Mononuclear cell (primary cell): ENCODE results near the gene GHRH. TPM values are rescaled to one million over a fixed set of nuclear protein-coding genes. Genes with fewer than 3 reads are reported as not detected.

Source experiments
- H3K27me3 ChIP-seq: 2 replicates; pipeline ENCODE4 v1.6.0; 2011; ENCODE audit warnings: low read length, control low read depth; ENCODE audit not compliant: insufficient read depth
- H3K4me1 ChIP-seq: 2 replicates; pipeline ENCODE4 v1.5.1; 2011; ENCODE audit warnings: mild to moderate bottlenecking, low read length, control low read depth; ENCODE audit not compliant: insufficient read depth
- H3K4me3 ChIP-seq: 2 replicates; pipeline ENCODE4 v1.5.1; 2011; ENCODE audit warnings: mild to moderate bottlenecking, low read length, moderate library complexity
- H3K9me3 ChIP-seq: 2 replicates; pipeline ENCODE4 v1.5.1; 2011; ENCODE audit warnings: low read depth, mild to moderate bottlenecking, control low read depth, low read length
- total RNA-seq: library from RNA; depleted of rRNA; stranded (reverse); fragments of >200 nt; gene quantifications from one replicate; pipeline ENCODE4 v1.2.3, GENCODE V29; 2012

Gene GHRH
- total RNA-seq, 1 donor, result not detected

GRCh38 chr20:37259031-37259430 is 2.6 kb downstream of the GHRH start:
- Histone ChIP-seq H3K4me1 (no peaks in the 10 kb centered on the region), H3K27me3 (no peaks in the 10 kb centered on the region), H3K9me3 (no peaks in the 10 kb centered on the region), H3K4me3 (no peak overlapping the region)

GRCh38 chr20:37257988-37258387 is 3.6 kb downstream of the GHRH start:
- no peaks in the 10 kb centered on the region for H3K9me3 ChIP-seq
- H3K4me1 ChIP-seq, result no peaks in the 10 kb centered on the region
- H3K27me3 ChIP-seq, result no peaks in the 10 kb centered on the region
- no peak overlapping the region for H3K4me3 ChIP-seq

- Histone ChIP-seq H3K4me3 (no peak overlapping the region), H3K9me3 (no peaks in the 10 kb centered on the region), H3K4me1 (no peaks in the 10 kb centered on the region), H3K27me3 (no peaks in the 10 kb centered on the region)
These were observed 4.1 kb downstream of the GHRH start for GRCh38 chr20:37257530-37257929.

GRCh38 chr20:37256286-37256685 is 5.3 kb downstream of the GHRH start:
- H3K27me3 ChIP-seq, result no peaks in the 10 kb centered on the region
- no peak overlapping the region for H3K4me3 ChIP-seq
- H3K4me1 ChIP-seq, result no peaks in the 10 kb centered on the region
- H3K9me3 ChIP-seq, result no peaks in the 10 kb centered on the region

GRCh38 chr20:37254114-37254878 is 7.3 kb downstream of the GHRH start:
- H3K9me3 ChIP-seq, result no peaks in the 10 kb centered on the region

GRCh38 chr20:37253087-37253486 is 8.5 kb downstream of the GHRH start:
- no peaks in the 10 kb centered on the region for H3K27me3 ChIP-seq

More at GRCh38 chr20:37254114-37254878, 7.3 kb downstream of the GHRH start:
- no peaks in the 10 kb centered on the region for H3K27me3 ChIP-seq
- H3K4me3 ChIP-seq, result no peak overlapping the region
- no peaks in the 10 kb centered on the region for H3K4me1 ChIP-seq

GRCh38 chr20:37251825-37252477 is 9.7 kb downstream of the GHRH start:
- H3K27me3 ChIP-seq, result no peaks in the 10 kb centered on the region
- no peaks in the 10 kb centered on the region for H3K9me3 ChIP-seq
- no peak overlapping the region for H3K4me3 ChIP-seq
- no peaks in the 10 kb centered on the region for H3K4me1 ChIP-seq

More at GRCh38 chr20:37253087-37253486, 8.5 kb downstream of the GHRH start:
- H3K4me1 ChIP-seq, result no peaks in the 10 kb centered on the region
- H3K9me3 ChIP-seq, result no peaks in the 10 kb centered on the region
- no peak overlapping the region for H3K4me3 ChIP-seq

- no peaks in the 10 kb centered on the region for H3K27me3 ChIP-seq
- no peak overlapping the region for H3K4me3 ChIP-seq
- no peaks in the 10 kb centered on the region for H3K9me3 ChIP-seq
- H3K4me1 ChIP-seq, result no peaks in the 10 kb centered on the region
These were observed 12.3 kb downstream of the GHRH start for GRCh38 chr20:37249304-37249703.

- Histone ChIP-seq H3K9me3 (no peaks in the 10 kb centered on the region), H3K27me3 (no peaks in the 10 kb centered on the region), H3K4me1 (no peaks in the 10 kb centered on the region), H3K4me3 (no peak overlapping the region)
These were observed 14.1 kb downstream of the GHRH start for GRCh38 chr20:37247547-37247946.

- Histone ChIP-seq H3K4me3 (no peak overlapping the region), H3K4me1 (no peaks in the 10 kb centered on the region), H3K9me3 (no peaks in the 10 kb centered on the region), H3K27me3 (no peaks in the 10 kb centered on the region)
These were observed 14.9 kb downstream of the GHRH start for GRCh38 chr20:37246736-37247135.

- Histone ChIP-seq H3K4me3 (no peak overlapping the region), H3K9me3 (no peaks in the 10 kb centered on the region), H3K27me3 (no peaks in the 10 kb centered on the region), H3K4me1 (no peaks in the 10 kb centered on the region)
These were observed 16.1 kb downstream of the GHRH start for GRCh38 chr20:37245216-37246150.

- H3K27me3 ChIP-seq, result no peaks in the 10 kb centered on the region
- no peak overlapping the region for H3K4me3 ChIP-seq
- no peaks in the 10 kb centered on the region for H3K9me3 ChIP-seq
- H3K4me1 ChIP-seq, result no peaks in the 10 kb centered on the region
These were observed 17.0 kb downstream of the GHRH start for GRCh38 chr20:37244572-37244957.

- Histone ChIP-seq H3K4me3 (no peak overlapping the region), H3K4me1 (no peaks in the 10 kb centered on the region), H3K27me3 (no peaks in the 10 kb centered on the region), H3K9me3 (no peaks in the 10 kb centered on the region)
These were observed 17.6 kb downstream of the GHRH start for GRCh38 chr20:37243937-37244571.

GRCh38 chr20:37243076-37243936 is 18.3 kb downstream of the GHRH start:
- no peak overlapping the region for H3K4me3 ChIP-seq
- H3K27me3 ChIP-seq, result no peaks in the 10 kb centered on the region
- H3K9me3 ChIP-seq, result no peaks in the 10 kb centered on the region
- no peaks in the 10 kb centered on the region for H3K4me1 ChIP-seq
